ENCODE measurements around the gene LRR1. TPM values are rescaled to one million over a fixed set of nuclear protein-coding genes. Genes with fewer than 3 reads are reported as not detected.
"Not testable (repeated sequence)": the region's sequence is repeated elsewhere in the genome, so short reads cannot be mapped to it uniquely, and the experiment has no call there.

LRR1 gene
- total and polyA plus RNA-seq, 9 of the 15 experiments (the other 6 are each of a cell fraction or from before 2014, with no cell fraction given), result 26.5 to 58.1 (median 31.8) TPM

- H3K36me3 ChIP-seq (ENCODE audit: control insufficient read depth, insufficient read depth, low read length), result peaks cover 58% of the 10 kb centered on the region
- ChIA-PET POLR2A (no interaction called here), CTCF (ENCODE audit: low intra/inter-chr PET ratio) (no interaction called here)
- H3K9ac ChIP-seq (ENCODE audit: insufficient read depth in 1 of 2, low read depth in 2 of 2, low read length in 2 of 2), result no peak overlapping the region
- H3K79me2 ChIP-seq (ENCODE audit: control insufficient read depth, insufficient read depth, low read length), result no peaks in the 10 kb centered on the region; the same call in 2 of the 3 replicates
- no peaks in the 10 kb centered on the region for H3K9me3 ChIP-seq (replicated peaks; ENCODE audit: control insufficient read depth, insufficient read depth, low read depth, low read length)
- DNase-seq (ENCODE audit: extremely low read depth in 1 of 4, low spot score in 3 of 4), result no peak
- no TSS peak for BruUV-seq (replicated peaks)
- in situ Hi-C loops (cut with MboI), result no loop called here
- H3K4me2 ChIP-seq (ENCODE audit: insufficient read depth, low read length), result no peak overlapping the region
- no peaks in the 10 kb centered on the region for H3K9me1 ChIP-seq (ENCODE audit: control insufficient read depth, insufficient read depth, low read length)
- H3K4me3 ChIP-seq, result no peak overlapping the region
- no peaks in the 10 kb centered on the region for H4K20me1 ChIP-seq (replicated peaks; ENCODE audit: control insufficient read depth, insufficient read depth, low read length)
- TF ChIP-seq ZNF316 (IDR thresholded peaks at IDR 0.05) (peak; percentile 96), MAFK (IDR thresholded peaks at IDR 0.05; ENCODE audit: low read length) (peak; percentile 69; the same call in 1 of the 2 replicates), SFPQ (IDR thresholded peaks at IDR 0.05; ENCODE audit: low read depth, low read length) (no peak), C11orf30 (IDR thresholded peaks at IDR 0.05; ENCODE audit: low read depth) (peak; percentile 86), MAFG (tag; conservative IDR thresholded peaks at IDR 0.05) (peak; percentile 76), MAFF (IDR thresholded peaks at IDR 0.05; ENCODE audit: low read length) (peak; percentile 68; the same call in 1 of the 2 replicates), KHSRP (IDR thresholded peaks at IDR 0.05) (no peak)
- no peak overlapping the region for H3K27ac ChIP-seq (ENCODE audit: extremely low read depth, low read depth, low read length)
- intact Hi-C loops (cut with micrococcal nuclease), result no loop called here
- H3K4me1 ChIP-seq (replicated peaks in 1 of 2; ENCODE audit: control insufficient read depth in 2 of 2, insufficient read depth in 2 of 2, low read length in 2 of 2), result no peaks in the 10 kb centered on the region; a peak in 1 of 5 replicates
- H3K27me3 ChIP-seq (ENCODE audit: control insufficient read depth in 2 of 2, insufficient read depth in 2 of 2, low read length in 2 of 2), result no peaks in the 10 kb centered on the region
- 84% methylated on average over 3 of the region's 3 CpGs for WGBS (ENCODE audit: insufficient coverage, low coverage, missing lambda C conversion rate)
- no peak overlapping the region for H2AFZ ChIP-seq (ENCODE audit: low read depth, low read length)
- no peak for FAIRE-seq
- no peak for ATAC-seq
Measured at GRCh38 chr14:49654511-49654910, 55.8 kb downstream of the LRR1 start.

- CTCF ChIA-PET (ENCODE audit: low intra/inter-chr PET ratio); BruUV-seq (replicated peaks); H3K9ac ChIP-seq (ENCODE audit: insufficient read depth in 1 of 2, low read depth in 2 of 2, low read length in 2 of 2); H3K27me3 ChIP-seq (ENCODE audit: control insufficient read depth in 2 of 2, insufficient read depth in 2 of 2, low read length in 2 of 2); H3K9me3 ChIP-seq (replicated peaks; ENCODE audit: control insufficient read depth, insufficient read depth, low read depth, low read length); H3K4me2 ChIP-seq (ENCODE audit: insufficient read depth, low read length); H4K20me1 ChIP-seq (replicated peaks; ENCODE audit: control insufficient read depth, insufficient read depth, low read length); FAIRE-seq; H3K9me1 ChIP-seq (ENCODE audit: control insufficient read depth, insufficient read depth, low read length); intact Hi-C loops (cut with micrococcal nuclease); H3K4me1 ChIP-seq (replicated peaks in 1 of 2; ENCODE audit: control insufficient read depth in 2 of 2, insufficient read depth in 2 of 2, low read length in 2 of 2); POLR2A ChIA-PET; H3K27ac ChIP-seq (ENCODE audit: extremely low read depth, low read depth, low read length); H2AFZ ChIP-seq (ENCODE audit: low read depth, low read length); H3K4me3 ChIP-seq; DNase-seq (ENCODE audit: extremely low read depth in 1 of 4, low spot score in 3 of 4); in situ Hi-C loops (cut with MboI); H3K79me2 ChIP-seq (ENCODE audit: control insufficient read depth, insufficient read depth, low read length); ATAC-seq: not testable (repeated sequence)
- 78% methylated on average over 4 of the region's 6 CpGs for WGBS (ENCODE audit: insufficient coverage, low coverage, missing lambda C conversion rate)
- H3K36me3 ChIP-seq (ENCODE audit: control insufficient read depth, insufficient read depth, low read length), result peaks cover 45% of the 10 kb centered on the region; the same call in 2 of the 3 replicates
Measured at GRCh38 chr14:49657500-49657899, 58.8 kb downstream of the LRR1 start.

All from K562 (cell line).